Fibroblast of peridontal ligament (primary cell): ENCODE data around the gene DGKH.
A peak's percentile ranks its signal among the peaks of the same experiment; 100 is the strongest.
"Not testable (repeated sequence)": the region's sequence is repeated elsewhere in the genome, so short reads cannot be mapped to it uniquely, and the experiment has no call there.

ENCODE experiments used
- DNase-seq: peaks from one replicate; pipeline ENCODE4 v3.0.0-alpha.2; 2010; ENCODE audit errors: extremely low read depth

The DGKH gene

DNA sequence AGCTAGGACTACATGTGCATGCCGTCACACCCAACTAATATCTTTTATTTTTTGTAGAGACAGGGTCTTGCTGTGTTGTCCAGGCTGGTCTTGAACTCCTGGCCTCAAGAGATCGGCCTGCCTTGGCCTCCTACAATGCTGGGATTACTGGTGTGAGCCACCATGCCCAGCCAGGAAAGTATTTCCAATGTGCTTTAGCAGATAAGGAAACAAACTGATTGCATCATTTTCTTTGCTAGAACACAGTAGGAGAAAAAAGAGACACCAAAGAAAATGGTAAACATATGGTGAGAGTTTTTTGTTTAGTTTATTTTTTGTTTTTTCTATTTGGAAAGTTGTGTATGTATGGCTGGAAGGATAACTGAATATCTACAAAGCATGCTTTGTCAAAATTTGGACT, 176.6 kb downstream of the DGKH start:
- DNase-seq = no peak

DNA sequence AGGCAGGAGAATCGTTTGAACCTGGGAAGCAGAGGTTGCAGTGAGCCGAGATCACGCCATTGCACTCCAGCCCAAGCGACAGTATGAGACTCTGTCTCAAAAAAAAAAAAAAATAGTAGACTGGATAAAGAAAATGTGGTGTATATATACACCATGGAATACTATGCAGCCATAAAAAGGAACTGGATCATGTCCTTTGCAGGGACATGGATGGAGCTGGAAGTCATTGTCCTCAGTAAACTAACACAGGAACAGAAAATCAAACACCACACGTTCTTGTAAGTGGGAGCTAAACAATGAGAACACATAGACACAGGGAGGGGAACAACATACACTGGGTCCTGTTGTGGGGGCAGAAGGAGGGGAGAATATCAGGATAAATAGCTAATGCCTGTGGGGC, 178.3 kb downstream of the DGKH start:
- not testable (repeated sequence) for DNase-seq

DNA sequence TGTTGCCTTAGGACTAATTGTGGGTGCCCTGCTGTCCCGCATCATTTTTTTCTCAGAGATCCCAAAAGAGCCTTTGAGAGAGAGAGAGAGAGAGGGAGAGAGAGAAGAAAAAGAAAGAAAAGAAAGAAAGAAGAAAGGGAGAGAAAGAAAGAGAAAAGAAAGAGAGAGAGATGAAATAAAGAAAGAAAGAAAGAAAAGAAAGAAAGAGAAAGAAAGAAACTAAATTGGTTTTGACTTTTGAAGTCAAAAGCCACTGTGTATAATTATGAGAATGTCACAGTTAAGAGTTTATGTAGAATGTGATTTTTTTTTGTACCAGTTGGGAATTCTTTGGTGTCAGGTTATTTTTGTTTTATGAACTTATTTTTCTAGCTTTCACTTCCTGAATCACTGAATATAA, 180.1 kb downstream of the DGKH start:
- no peak for DNase-seq

DNA sequence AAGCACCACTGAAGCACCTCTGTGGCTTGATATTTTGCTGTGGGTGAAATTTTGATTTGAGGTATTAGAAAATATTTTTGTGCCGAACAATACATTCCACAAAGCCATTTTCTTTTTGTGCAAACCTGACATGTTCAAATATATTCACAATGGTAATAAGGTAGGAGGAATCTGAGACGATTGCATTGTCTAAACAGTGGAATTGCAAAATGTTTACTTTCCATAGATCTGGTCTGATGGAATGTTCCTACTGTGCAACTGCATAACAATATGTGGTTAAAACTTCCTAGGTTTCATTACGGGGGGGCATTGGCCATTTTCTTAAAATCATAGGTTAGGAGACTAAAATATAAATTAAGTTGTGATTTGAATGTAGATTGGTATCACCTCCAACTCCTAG, 180.8 kb downstream of the DGKH start:
- DNase-seq = no peak

DNA sequence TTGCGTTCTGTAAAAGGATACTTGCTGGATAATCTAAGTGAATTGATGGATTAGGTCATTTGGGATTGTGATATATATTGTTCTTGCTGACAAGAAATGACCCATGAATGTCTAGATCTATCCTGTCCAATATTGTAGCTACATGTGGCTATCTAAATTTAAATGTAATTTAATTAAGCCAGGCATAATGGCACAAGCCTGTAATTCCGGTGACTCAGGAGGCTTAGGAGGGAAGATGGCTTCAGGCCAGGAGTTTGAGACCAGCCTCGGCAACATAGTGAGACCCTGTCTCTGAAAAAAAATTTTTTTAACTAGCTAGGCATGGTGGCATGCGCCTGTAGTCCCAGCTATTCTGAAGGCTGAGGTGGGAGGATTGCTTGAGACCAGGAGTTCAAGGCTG, 184.2 kb downstream of the DGKH start:
- DNase-seq = no peak

DNA sequence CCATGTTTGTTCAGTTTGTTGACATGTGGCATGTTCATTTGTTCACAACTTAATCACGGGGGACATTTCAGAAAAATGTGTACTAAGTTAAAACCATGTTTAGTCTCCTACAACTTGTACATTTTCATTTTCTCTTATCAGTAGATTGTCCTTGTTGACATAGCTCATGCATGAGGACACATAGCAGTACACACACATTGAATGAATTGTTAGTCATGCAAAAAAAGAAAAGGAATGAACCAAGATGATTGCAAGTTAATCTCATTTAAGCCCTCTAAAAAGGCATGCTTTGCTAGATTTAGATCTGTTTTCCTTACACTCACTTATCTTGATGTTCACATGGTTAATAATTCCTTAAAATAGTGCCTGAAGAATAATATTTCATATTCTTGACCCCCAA, 185.3 kb downstream of the DGKH start:
- DNase-seq = no peak

DNA sequence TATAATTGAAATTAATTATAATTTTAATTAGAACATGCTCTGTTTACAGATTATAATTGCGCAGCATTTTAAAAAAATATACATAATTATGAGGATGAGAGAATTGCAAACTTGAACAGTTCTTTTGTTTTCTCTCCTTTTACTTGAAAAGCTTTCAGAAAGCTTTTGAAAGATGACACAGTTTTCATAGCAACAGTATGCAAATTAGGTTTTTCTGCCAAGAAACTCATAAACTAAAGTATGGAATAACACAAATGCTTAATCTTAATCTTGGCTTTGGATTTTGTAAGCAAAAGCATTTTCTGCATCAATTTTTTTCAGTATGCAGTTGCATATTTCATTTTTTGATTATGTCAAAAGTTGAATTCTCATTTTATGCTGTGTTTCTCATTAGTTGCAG, 190.7 kb downstream of the DGKH start:
- peak; percentile 38 for DNase-seq

DNA sequence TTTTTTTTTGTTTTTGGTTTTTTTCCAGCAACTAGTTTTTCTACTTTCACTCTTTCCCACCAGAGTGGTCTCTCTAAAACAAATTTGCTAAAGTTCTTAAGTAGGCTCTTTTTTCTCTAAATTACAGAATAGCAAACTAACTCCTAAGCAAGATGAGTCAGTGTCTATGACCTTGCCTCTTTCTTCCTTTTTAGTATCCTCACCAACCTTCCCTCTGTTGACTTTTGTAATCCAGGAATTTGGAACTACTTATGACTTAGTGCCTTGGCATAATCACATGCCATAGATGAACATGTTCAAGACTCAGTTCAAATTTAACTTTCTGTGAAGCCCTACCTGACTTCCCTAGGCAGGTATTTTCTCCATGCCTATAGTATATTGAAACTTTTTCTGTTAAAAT, 191.2 kb downstream of the DGKH start:
- peak; percentile 5 for DNase-seq

DNA sequence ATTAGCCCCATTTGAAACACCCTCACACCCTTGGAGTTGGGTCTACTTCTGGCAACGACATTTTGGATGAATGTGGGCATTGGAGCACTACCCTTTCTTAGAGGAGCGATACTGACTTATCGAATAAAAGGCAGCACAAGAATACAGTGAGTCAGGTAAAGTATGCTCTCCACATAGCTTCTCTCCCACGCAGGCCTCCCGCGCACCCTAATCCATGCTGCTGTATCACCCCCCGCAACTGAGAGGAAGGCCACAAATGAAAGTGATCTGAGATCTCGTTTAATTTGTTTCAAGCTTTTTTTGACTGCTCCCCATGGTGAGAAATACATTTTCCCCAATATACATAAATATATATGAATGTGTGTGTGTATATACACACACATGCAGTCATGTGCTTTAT, 198.1 kb downstream of the DGKH start:
- no peak for DNase-seq

DNA sequence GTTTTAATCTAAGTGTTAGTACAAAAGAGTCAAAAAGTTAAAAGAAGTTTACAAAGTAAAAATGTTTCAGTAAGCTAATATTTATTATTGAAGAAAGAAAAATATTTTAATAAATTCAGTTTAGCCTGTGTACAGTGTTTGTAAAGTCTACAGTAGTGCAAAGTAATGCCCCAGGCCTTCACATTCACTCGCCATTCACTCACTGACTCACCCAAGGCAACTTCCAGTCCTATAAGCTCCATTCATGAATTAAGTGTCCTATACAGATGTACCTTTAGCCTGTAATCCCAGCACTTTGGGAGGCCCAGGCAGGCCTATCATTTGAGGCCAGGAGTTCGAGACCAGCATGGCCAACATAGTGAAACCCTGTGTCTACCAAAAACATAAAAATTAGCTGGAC, 199.4 kb downstream of the DGKH start:
- DNase-seq = no peak

DNA sequence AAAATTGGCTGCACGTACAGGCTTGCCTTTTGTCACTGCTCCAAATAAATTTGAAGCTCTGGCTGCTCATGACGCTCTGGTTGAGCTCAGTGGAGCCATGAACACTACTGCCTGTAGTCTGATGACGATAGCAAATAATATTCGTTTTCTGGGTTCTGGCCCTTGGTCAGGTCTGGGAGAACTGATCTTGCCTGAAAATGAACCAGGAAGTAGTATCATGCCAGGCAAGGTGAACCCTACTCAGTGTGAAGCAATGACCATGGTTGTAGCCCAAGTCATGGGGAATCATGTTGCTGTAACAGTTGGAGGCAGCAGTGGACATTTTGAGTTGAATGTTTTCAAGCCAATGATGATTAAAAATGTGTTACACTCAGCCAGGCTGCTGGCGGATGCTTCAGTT, 207.4 kb downstream of the DGKH start:
- DNase-seq = no peak

DNA sequence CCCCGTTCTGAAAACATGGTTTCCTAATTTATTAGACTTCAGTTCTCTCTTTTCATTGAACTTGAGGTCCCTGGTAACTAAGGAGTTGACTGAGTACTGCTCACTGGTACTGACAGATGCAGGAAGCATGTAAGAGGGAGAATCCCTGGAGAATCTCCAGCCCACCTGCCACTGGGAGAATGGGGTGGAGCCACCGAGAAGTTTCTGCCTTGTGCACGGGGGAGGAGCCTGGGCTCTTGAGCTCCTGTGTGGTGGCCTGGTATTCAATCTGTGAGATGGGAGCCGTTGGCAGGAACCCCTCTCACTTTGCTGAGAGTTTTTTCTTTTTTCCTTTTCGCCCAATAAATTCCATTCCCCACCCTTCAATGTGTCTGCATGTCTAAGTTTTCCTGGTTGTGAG, 210.3 kb downstream of the DGKH start:
- no peak for DNase-seq

DNA sequence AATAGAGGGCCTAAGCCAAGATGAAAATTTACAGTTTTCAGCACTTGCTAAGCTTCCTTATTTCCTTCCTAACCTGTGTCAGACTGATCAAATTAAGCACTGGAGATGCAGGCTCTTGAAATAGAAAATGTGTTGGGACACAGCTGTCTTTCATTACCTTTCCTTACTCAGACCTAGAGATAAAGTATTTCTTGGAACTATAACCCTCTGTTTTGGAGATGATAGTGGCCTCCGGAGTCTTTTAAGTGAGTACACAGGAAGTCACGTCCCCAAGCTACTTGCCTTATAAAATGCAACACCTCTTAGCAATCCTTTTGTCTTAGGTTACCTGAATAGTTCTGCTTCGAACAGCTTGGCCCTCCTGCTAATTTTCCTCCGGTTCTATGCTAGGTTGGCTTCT, 211.1 kb downstream of the DGKH start:
- DNase-seq = no peak

DNA sequence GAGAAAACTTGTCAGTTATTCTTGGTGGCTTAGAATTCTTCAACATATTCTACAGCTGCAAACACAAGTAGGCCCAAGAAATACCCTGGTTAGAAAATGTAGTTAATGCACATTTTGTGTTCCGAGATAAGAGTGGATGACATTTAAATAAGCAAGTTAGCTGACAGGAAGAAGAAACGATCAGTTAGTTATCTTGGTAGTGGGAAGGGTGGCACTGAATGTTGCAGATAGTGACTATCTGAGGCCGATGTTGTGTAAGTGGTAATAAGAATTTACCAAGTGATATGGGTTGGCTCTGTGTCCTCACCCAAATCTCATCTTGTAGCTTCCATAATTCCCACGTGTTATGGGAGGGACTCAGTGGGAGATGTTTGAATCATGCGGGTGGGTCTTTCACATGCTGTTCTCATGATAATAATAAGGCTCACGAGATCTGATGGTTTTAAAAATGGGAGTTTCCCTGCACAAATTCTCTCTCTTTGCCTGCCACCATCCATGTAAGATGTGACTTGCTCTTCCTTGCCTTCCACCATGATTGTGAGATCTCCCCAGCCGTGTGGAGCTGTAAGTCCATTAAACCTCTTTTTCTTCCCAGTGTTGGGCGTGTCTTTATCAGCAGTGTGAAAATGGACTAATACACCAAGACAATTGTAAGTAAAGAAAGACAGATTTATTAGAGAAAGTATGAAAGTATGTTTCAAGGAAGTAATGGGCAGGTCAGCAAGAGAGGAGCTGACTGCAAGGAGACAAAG, 212.6 kb downstream of the DGKH start:
- no peak for DNase-seq

DNA sequence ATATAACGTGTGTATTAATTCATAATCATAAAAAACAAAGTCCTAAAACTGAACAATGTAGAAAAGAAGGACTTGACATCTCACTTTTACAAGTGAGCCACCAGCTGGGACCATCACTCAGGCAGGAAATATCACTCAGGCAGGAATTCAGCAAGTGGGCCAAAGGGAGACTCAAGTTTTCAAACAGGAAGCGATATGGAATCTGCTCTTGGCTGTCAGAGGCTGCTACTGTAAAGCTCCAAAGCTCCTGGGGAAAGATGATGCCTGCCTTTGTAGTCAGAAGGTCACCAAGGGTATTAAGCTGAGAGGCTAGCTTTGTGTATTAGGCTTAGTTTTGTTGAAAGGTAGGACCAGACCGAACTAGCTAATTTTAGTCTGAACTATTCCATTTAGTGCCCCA, 218.0 kb downstream of the DGKH start:
- DNase-seq = peak; percentile 43

DNA sequence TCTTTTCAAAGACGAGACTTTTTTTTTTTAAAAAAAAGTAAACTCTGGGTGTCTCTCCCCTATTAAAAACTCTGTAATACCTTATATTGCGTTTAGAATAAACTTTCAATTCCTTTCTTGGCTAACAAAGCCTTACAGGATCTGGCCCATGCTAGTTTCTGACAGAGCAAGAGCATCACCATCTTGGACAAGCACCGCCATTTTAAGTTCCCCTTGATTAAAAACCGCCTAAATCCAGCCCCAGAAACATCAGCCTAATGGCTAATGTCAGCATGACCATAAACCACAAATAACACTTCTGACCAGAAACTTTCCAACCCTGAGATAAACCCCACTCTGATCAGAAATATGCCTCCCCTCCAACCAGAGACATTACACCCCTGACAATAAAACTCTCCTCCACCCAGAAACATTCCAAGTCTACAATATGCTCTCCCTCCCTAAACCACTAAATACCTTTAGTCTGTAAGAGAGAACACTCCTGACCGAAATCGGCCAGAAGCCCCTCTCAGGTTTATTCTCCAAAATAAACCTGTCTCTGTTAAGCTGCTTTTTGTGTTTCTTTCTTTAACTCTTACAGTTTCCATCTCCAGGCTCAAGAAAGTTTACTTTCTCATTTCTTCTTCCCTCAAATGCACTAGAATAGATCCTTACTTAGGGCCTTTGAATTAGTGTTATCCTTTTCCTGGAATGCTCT, 221.9 kb downstream of the DGKH start:
- no peak for DNase-seq

DNA sequence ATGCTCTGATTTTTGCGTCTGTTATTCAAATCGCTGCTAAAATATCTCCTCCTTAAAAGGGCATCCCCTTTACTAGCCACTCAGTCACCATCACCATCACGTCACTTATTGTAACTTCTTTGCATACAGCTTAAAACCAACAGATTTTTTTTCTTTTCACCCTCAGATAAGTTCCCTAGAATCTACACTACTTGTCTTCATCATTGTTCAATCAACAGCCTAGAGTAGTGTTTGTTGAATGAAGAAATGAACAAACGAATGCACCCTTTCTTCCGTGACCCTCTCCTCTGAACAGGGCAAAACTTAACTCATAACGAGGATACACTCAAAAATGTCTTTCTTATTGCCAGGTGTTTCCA, 222.4 kb downstream of the DGKH start:
- no peak for DNase-seq

DNA sequence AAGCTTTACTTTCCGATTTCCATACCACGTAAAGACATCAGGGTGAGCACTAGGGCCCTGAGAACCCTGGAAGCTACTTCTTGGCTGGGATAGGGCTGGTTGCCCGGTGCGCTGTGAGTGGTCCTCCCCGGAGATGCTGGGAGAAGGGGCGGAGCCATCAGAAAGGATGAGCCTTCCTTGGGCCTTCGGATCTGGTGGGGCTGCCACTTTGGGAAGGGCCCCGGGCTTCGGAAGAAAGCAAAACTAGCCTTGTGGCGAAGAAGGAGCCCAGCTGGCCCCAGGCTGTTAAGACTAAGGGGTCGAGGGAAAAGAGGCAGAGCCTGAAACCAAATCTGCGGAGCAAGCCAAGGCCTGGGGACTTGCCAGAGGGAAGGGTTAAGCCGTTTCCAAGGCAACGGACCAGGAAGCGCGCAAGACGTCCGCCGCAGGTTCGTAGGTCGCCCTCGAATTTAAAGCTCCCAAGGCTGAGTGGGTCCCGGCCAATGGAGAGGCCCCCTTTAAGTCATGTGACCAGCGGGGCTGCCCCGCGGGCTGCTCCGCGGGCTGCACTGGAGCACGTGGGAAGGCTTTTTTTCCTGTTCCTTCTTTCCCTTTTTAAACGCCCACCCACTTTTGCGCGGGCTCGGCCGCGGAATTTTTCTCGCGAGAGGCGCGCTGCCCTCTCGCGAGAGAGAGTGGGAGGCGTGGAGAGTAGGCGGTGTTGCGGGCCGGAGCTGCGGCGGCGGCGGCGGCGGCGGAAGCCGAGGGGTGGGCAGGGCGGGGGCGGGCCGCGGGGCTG, 223.1 kb downstream of the DGKH start:
- DNase-seq = peak; percentile 99

DNA sequence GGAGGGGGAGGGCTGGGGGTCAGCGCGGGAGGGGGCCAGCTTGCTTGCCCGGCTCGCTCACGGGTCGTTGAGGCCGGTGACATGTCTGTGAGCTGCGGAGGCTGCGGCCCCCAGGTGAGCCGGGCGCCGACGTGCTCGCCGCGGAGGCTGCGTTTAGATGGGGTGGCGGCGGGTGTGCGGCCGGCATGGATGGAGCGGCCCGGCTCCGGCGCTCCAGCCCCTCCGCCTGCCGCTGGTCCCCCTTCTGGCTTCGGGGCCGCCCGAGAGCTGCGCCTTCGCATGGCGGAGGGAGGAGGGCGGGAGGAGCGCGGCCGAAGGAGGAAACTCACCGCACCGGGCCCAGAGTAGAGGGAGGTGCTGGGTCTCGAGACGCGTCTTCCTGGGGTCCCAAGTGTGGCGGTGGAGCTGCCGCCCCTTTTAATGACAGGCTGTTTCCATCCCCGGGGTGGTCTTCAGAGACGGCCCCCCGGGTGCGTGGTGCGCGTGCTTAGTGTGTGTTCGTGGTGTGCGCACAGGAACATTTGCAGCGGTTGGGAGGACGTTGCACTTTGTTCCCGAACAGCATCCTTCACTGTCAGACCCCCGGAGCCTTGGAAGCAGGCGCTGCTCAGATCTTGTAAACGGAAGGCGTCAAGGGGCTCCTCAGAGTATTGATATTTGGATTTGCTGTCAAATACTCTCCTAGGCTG, 223.8 kb downstream of the DGKH start, which contains the start of gene AKAP11:
TSS of gene AKAP11 (plus strand) at position 38 of the 689 bp plus-strand sequence. CDS start 14,197 bp downstream, outside the sequence.
- peak; percentile 36 for DNase-seq

DNA sequence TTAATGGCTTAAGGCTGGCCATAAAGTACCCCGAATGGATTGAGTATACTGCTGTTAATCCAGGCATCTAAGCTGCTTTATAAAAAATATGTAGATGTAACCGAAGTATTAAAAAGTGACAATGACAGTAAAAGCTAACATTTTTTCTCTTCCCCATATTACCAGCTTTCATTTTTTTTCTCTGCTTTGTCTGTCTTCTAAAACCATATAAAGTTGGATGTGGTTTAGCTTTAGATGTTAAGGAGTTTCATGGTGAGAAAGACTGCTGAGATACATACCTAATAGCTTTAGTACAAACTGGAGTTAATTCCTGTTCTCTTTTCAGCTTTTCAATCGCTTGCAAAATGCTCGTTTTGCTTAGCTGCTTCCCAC, 224.3 kb downstream of the DGKH start:
- peak; percentile 15 for DNase-seq

DNA sequence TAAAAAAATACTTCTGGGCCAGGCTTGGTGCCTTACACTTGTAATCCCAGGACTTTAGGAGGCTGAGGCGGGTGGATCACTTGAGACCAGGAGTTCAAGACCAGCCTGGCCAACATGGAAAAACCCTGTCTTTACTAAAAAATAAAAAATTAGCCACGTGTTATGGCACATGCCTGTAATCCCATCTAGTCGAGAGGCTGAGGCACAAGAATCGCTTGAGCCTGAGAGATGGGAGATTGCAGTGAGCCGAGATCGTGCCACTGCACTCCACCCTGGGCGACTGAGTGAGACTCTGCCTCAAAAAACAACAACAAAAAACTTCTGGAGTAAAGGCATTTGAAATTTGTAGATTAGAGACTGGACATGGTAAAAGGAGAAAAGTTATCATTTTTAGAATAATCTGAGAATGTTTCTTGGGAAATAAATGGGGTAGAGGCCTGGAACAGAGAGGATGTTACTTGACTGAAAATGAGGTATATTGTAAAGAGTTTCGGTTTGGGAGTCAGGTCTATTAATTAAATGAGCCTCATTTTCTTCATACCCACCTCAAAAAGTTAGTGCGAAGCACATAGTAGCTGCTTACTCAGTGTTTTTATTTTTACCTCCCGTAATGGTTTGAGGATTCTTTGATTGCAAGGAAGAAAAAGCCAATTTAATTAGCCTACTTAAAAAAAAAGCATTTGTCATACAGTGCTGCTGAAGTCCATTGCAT, 226.1 kb downstream of the DGKH start:
- DNase-seq = no peak

DNA sequence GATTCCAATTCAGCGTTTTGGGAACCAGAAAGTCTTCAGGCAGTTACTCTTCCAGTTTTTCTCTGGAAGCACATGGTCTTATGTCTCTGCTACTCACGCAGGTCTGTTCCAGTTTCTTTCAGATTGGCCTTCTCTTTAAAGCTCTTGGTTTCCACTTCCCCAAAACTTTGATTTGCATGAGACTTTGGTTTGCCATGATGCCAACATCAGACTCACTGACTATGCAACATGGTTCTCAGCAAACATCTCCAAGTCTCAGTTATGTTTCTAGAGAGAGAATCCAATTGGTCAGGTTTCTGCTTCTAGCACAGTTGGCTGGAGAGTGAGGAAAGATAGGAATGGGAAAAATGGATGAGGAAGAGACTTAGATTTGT, 226.6 kb downstream of the DGKH start:
- DNase-seq = no peak
